HG03108 (cell line): Measurements from ENCODE around the gene ITGA2.

Experiments
- ATAC-seq: cut with Tn5 transposase; IDR thresholded peaks from one replicate; pipeline ENCODE4 v1.9.1; 2021; ENCODE audit warnings: moderate library complexity; ENCODE audit not compliant: unreplicated experiment

Gene ITGA2

DNA sequence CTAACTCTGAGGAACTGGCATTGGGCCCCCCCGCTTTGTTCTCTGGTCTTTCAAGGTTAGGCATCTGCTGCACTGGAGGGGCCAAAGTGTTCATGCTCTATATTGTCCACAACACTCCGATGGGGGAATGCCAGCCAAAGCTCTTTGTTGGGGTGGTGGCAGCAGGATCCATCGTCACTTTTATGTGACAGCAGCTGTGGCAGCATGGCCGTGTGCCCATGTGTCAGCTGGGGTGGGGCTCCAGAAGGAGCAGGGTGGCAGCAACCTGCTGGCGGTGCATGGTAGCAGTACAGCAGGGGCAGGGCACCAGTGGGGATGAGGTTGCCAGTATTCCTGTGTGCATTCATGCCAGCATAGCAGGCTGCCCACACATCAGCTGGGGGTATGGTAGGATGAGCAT lies 28.2 kb downstream of the ITGA2 start:
- no peak for ATAC-seq

- ATAC-seq: no peak
Observed at GRCh38 chr5:53017794-53018391, 28.7 kb downstream of the ITGA2 start.

- no peak for ATAC-seq
Observed at GRCh38 chr5:53019320-53019719, 30.2 kb downstream of the ITGA2 start.

DNA sequence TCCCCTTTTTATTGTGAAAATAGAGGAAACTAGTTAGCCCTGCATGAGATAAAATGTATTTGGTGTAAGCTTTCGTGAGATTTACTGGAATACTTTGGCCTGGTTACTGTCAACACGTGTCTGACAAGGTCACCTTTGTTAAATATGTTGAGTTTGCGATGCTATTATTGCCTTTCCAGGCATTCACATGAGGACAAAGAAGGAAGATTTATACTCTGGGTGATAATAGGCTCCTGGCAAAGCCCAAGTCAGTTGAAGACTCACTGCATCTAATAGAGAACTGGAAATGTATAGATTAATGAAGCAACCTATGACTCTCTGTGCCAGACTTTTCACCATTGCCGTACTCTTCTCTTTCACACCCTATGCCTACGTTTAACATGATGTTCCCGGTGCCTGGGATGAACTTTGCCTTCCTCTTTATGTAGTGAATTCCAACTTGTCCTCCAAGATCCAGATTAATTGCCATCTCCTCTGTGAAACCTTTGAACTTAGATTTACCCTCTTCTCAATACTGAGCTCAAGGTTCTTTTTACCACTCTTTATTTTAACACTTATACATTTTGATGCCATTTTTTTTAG lies 33.9 kb downstream of the ITGA2 start:
- no peak for ATAC-seq

GRCh38 chr5:53023969-53024368 lies 34.8 kb downstream of the ITGA2 start:
- ATAC-seq: peak; percentile 76

DNA sequence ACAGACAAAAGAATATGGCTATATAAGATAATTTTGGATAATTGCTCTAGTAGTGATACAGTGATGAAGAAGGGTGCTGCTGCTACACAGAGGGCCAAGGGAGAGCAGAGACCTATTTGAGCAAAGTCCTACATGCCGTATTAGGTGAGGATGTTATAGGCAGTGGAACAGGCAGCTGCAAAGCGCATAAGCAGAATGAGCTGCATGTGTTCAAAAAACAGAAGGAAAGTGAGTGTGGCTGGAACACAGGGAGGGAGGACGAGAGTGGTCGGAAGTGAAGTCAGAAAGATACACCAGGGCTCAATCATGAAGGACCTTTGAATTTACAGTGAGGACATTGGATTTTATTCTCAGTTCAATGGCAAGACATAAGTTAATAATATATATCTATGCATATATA lies 35.4 kb downstream of the ITGA2 start:
- ATAC-seq: no peak

GRCh38 chr5:53025487-53025886 lies 36.3 kb downstream of the ITGA2 start:
- no peak for ATAC-seq

DNA sequence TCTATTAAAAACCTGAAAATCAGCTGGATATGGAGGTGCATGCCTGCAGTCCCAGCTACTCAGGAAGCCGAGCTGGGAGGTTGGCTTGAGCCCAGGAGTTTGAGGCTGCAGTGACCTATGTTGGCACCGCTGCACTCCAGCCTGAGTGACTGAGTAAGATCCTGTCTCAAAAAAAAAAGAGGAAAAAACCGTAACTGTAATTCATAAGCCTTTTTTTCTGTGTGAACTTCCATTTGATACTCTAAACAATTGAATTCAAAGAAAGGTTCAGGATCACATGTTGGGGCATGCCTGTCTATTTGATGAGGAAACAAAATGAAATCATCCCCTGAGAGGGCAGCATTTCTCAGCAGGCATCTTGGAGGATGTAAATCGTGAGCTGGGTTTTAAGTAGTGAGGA lies 38.8 kb downstream of the ITGA2 start:
- no peak for ATAC-seq

- no peak for ATAC-seq
Observed at GRCh38 chr5:53029608-53030007, 40.5 kb downstream of the ITGA2 start.

- ATAC-seq: no peak
Observed at GRCh38 chr5:53030893-53031292, 41.7 kb downstream of the ITGA2 start.

- ATAC-seq: no peak
Observed at GRCh38 chr5:53031695-53032096, 42.5 kb downstream of the ITGA2 start.

DNA sequence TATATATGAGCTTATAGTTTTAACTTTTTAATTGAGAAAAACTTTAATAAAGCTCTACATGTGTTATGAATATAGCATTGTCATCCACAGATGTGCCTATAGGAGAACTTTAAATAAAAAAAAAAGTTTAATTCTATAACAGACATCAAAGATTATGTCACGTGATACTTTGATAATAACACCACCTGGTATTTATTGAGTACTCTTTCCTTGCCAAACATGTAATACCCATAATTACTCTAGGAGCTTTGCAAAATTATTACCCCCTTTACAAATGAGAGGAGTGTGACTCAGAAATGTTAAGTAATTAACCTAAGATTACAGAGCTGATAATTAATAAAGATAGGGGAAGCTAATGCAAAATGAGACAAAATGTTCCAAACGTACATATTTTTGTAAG lies 43.0 kb downstream of the ITGA2 start:
- no peak for ATAC-seq

DNA sequence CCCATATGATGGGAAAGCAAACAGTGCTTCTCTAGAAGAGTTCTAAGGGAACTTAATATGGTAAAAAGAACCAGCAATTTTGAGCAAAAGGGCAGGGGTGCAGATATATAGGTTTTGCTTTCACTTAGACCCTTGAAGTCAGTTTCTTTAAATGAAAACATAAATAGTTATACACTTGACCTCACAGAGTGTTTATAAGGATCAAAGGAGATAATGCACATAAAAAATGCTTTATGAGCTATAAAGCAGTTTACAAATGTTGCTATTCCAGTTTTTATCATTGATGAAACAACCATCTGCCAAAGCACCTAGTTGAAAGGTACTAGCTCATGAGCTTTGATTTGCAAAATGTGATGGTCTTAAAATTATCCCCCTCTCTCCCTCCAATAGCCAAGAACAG lies 45.7 kb downstream of the ITGA2 start:
- no peak for ATAC-seq

- no peak for ATAC-seq
Observed at GRCh38 chr5:53035868-53036381, 46.8 kb downstream of the ITGA2 start.

GRCh38 chr5:53037141-53037859 lies 48.1 kb downstream of the ITGA2 start:
- ATAC-seq: no peak

- no peak for ATAC-seq
Observed at GRCh38 chr5:53038196-53038847, 49.2 kb downstream of the ITGA2 start.

DNA sequence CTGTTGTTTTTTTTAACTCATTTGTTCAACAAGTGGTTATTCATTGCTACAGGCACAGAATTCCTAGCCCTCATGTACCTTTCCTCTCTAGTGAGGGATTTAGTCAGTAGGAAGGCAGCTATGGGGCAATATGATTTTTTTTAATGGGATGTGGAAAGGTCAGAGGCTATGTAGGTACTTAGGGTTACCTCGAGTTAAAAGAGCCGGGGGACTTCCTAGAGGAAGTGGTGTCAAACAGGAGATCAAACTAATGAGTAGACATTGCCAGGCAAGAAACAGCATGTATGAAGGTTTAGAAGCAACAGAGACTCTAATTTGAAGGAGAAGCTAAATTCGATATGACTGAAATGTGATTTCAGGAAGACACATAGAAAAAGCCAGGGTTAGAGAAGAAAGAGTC lies 50.7 kb downstream of the ITGA2 start:
- no peak for ATAC-seq

- ATAC-seq: peak; percentile 97
Observed at GRCh38 chr5:53041071-53041692, 52.0 kb downstream of the ITGA2 start.

- no peak for ATAC-seq
Observed at GRCh38 chr5:53041740-53042139, 52.6 kb downstream of the ITGA2 start.

- no peak for ATAC-seq
Observed at GRCh38 chr5:53045263-53045662, 56.1 kb downstream of the ITGA2 start.

DNA sequence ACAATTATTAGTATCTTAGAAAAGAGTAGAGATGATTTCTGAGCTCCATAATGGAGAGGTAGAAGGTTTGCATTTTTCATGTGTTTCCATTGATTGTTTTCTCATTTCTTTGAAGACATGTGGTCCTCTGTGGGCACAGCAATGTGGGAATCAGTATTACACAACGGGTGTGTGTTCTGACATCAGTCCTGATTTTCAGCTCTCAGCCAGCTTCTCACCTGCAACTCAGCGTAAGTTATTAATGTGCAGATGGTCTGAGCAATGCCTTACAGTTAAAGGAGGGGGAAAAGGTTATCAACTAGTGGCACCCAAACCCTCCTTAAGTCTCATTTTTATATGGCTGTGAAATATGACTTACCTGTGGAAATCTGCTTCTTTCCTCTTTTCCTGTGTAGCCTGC lies 59.1 kb downstream of the ITGA2 start:
- no peak for ATAC-seq
